ENCODE results near the gene CCNB1IP1.

DNA sequence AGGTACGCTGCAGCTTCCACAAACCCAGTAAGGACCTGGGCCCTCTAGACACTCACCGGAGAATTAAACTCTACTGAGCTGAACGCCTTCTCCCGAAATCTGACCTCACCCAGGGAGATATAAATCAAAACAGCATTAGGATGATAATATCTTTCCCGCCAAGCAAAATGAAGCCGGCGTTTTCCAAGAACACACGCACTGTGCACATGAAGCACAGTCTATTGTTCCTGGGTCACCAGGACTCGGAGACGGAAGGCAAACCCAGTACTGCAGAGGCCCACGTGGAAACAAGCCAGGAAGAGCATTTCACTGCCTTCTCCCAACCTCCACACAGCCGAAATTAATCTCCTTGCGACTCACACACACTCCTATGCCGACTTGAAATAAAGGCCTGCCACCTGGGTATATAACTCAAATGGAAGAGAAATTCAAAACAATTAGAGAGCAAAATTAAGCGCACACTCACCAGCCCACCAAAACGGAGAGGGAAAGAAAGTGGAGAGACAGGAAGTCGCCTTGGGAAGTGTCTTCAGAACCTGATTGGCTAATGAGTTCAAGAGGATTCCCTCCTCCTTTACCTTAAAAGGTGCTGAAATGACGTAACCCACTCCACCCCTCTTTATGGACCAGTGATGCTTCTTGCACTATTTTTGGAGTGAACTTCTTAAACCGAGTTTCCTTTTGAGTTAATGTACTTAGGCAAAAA lies at the start of gene CCNB1IP1:
- TF ChIP-seq, protein P1, sequence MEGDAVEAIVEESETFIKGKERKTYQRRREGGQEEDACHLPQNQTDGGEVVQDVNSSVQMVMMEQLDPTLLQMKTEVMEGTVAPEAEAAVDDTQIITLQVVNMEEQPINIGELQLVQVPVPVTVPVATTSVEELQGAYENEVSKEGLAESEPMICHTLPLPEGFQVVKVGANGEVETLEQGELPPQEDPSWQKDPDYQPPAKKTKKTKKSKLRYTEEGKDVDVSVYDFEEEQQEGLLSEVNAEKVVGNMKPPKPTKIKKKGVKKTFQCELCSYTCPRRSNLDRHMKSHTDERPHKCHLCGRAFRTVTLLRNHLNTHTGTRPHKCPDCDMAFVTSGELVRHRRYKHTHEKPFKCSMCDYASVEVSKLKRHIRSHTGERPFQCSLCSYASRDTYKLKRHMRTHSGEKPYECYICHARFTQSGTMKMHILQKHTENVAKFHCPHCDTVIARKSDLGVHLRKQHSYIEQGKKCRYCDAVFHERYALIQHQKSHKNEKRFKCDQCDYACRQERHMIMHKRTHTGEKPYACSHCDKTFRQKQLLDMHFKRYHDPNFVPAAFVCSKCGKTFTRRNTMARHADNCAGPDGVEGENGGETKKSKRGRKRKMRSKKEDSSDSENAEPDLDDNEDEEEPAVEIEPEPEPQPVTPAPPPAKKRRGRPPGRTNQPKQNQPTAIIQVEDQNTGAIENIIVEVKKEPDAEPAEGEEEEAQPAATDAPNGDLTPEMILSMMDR (IDR thresholded peaks at IDR 0.05; ENCODE audit: low read length), result no peak
- no peak for TF ChIP-seq EZH2 (optimal IDR thresholded peaks at IDR 0.05; ENCODE audit: low read depth, low read length)
